Peyer's patch (tissue), 4 donors: ENCODE results near the gene ISG20L2.

Experiments used
- POLR2A ChIP-seq, 2 donors: fragments of 450-650 bp; IDR thresholded peaks; one replicate each; pipeline ENCODE4 v1.5.1; 2017; ENCODE audit warnings: antibody characterized with exemption in 2 of 2, mild to moderate bottlenecking in 2 of 2, moderate library complexity in 2 of 2
- TF ChIP-seq, protein P1 (sequence below), 6 experiments: fragments of 450-650 bp in 4 of 6; fragments of 200-600 bp in 2 of 6; sonication (generic) in 1 of 6; IDR thresholded peaks; one replicate each; pipeline ENCODE4 v1.5.1; 2017 to 2019; ENCODE audit warnings: antibody characterized with exemption in 6 of 6, mild to moderate bottlenecking in 3 of 6, moderate library complexity in 1 of 6

DNA sequence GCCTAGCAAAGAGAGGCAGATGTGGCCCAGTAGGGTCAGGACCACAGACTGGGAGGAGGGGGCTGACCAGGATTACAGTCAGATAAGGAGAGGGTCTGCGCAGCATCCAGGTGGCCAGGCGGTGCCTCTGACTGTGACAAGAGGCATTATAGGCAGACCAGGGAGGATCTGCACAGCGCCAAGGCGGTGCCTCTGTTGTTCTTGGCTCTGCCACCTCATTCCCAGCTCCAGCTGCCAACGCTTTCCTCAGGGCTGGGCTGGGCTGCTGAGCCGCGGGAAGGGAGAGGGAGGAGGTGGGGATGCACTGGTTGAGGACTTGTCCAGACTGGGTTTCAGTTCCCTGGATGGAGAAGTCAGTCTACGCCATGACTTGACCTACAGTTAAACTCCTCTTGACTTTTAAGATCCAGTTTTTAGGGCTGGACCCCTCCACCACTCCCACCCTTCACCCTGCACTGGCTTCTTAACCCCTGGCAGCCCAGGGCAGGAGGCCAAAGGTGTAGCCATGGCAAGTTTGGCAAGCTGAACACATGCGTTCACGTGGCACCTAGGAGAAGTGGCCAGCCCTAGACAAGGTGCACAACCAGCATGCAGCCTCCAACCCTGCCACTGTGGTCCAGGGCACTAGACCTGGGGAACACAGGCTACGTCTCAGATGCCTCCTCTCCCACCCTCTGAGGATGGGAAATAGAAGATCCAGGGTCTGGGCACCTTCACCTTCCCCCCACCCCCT, 18.6 kb downstream of the ISG20L2 start:
- no peak for TF ChIP-seq POLR2A (IDR thresholded peaks at IDR 0.05)
- TF ChIP-seq, protein P1, sequence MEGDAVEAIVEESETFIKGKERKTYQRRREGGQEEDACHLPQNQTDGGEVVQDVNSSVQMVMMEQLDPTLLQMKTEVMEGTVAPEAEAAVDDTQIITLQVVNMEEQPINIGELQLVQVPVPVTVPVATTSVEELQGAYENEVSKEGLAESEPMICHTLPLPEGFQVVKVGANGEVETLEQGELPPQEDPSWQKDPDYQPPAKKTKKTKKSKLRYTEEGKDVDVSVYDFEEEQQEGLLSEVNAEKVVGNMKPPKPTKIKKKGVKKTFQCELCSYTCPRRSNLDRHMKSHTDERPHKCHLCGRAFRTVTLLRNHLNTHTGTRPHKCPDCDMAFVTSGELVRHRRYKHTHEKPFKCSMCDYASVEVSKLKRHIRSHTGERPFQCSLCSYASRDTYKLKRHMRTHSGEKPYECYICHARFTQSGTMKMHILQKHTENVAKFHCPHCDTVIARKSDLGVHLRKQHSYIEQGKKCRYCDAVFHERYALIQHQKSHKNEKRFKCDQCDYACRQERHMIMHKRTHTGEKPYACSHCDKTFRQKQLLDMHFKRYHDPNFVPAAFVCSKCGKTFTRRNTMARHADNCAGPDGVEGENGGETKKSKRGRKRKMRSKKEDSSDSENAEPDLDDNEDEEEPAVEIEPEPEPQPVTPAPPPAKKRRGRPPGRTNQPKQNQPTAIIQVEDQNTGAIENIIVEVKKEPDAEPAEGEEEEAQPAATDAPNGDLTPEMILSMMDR (IDR thresholded peaks at IDR 0.05), result no peak
